OCI-LY7 (cell line): Measurements from ENCODE around the gene SOWAHD. TPM values are rescaled to one million over a fixed set of nuclear protein-coding genes. Genes with fewer than 3 reads are reported as not detected.

Experiments
- BruUV-seq: library from RNA; stranded (reverse); fragments of 400-500 nt; replicated peaks from 2 replicates; lab custom pipeline; 2021; lab: Mats Ljungman, UMichigan
- CTCF ChIA-PET: fragments of 300-600 bp; sonication (Branson Sonifier 250); formaldehyde crosslinking; loops from one replicate; lab custom pipeline; 2022; ENCODE audit warnings: antibody characterized with exemption; ENCODE audit not compliant: unreplicated experiment; lab: Charles Lee
- POLR2A ChIA-PET: fragments of 300-600 bp; sonication (Branson Sonifier 250); formaldehyde crosslinking; loops from one replicate; lab custom pipeline; 2022; ENCODE audit warnings: antibody characterized with exemption; lab: Charles Lee
- DNase-seq: peaks from one replicate; pipeline ENCODE4 v3.0.0-alpha.2; 2015; ENCODE audit warnings: low spot score
- H2AFZ ChIP-seq: fragments of 200-600 bp; sonication (generic), shearing (Covaris generic); 2 replicates; pipeline ENCODE4 v1.6.1; 2014; ENCODE audit warnings: mild to moderate bottlenecking, antibody characterized with exemption, low read length, moderate library complexity
- H3K27ac ChIP-seq: fragments of 200-600 bp; sonication (generic); 2 replicates; pipeline ENCODE4 v1.5.1; 2014; ENCODE audit warnings: mixed run types, low read depth, mild to moderate bottlenecking, moderate library complexity, low read length, inconsistent platforms; ENCODE audit not compliant: poor library complexity, severe bottlenecking
- H3K36me3 ChIP-seq: fragments of 200-600 bp; sonication (generic); 2 replicates; pipeline ENCODE4 v1.6.1; 2014; ENCODE audit warnings: mild to moderate bottlenecking, antibody characterized with exemption, low read length, moderate library complexity, mixed read lengths; ENCODE audit not compliant: insufficient read depth
- H3K4me1 ChIP-seq: fragments of 200-600 bp; sonication (generic); 2 replicates; pipeline ENCODE4 v1.5.1; 2014; ENCODE audit warnings: mild to moderate bottlenecking, low read length; ENCODE audit not compliant: insufficient read depth, poor library complexity, severe bottlenecking
- H3K4me2 ChIP-seq: fragments of 200-600 bp; sonication (generic); 2 replicates; pipeline ENCODE4 v1.6.1; 2014; ENCODE audit warnings: mild to moderate bottlenecking, low read length
- H3K4me3 ChIP-seq: fragments of 200-600 bp; sonication (generic); 2 replicates; pipeline ENCODE4 v1.5.1; 2014; ENCODE audit warnings: mild to moderate bottlenecking, low read depth, low read length; ENCODE audit not compliant: poor library complexity, severe bottlenecking
- H3K79me2 ChIP-seq: fragments of 200-600 bp; sonication (generic); 2 replicates; pipeline ENCODE4 v1.6.1; 2016; ENCODE audit warnings: low read depth, mild to moderate bottlenecking, low read length, moderate library complexity, mixed read lengths; ENCODE audit not compliant: insufficient read depth
- H3K9me2 ChIP-seq: fragments of 200-600 bp; sonication (generic); 2 replicates; pipeline ENCODE4 v1.6.1; 2016; ENCODE audit warnings: mild to moderate bottlenecking, low read length, mixed read lengths; ENCODE audit not compliant: insufficient read depth
- H3K9me3 ChIP-seq: fragments of 200-600 bp; sonication (generic); 2 replicates; pipeline ENCODE4 v1.6.1; 2014; ENCODE audit warnings: mild to moderate bottlenecking, mixed run types, low read length, mixed read lengths
- H4K20me1 ChIP-seq: fragments of 200-600 bp; sonication (generic); 2 replicates; pipeline ENCODE4 v1.6.1; 2014; ENCODE audit warnings: mild to moderate bottlenecking, antibody characterized with exemption, low read length, moderate library complexity, mixed read lengths; ENCODE audit not compliant: insufficient read depth
- EZH2phosphoT487 ChIP-seq: fragments of 200-600 bp; sonication (generic); IDR thresholded peaks from 2 replicates; pipeline ENCODE4 v1.6.1; 2018; ENCODE audit warnings: low read depth, borderline replicate concordance, mild to moderate bottlenecking, mixed run types, antibody characterized with exemption, low read length, moderate library complexity, mixed read lengths
- intact Hi-C: fragments of 100-400 bp; cut with micrococcal nuclease; formaldehyde crosslinking; loops from one replicate; pipeline ENCODE4 v1.10.0; 2022; ENCODE audit not compliant: unreplicated experiment
- total RNA-seq, 2 experiments: library from RNA; depleted of rRNA in 1 of 2; stranded (reverse); fragments of >200 nt in 1 of 2; shearing (Covaris generic) in 1 of 2; gene quantifications; 2 replicates each; pipeline ENCODE4 v1.2.3, GENCODE V29; 2014 to 2022
- TF ChIP-seq, protein P1 (sequence below): fragments of 200-600 bp; sonication (generic); conservative IDR thresholded peaks from 2 replicates; pipeline ENCODE4 v1.5.1; 2014; ENCODE audit warnings: mild to moderate bottlenecking, antibody characterized with exemption, low read length, moderate library complexity, mixed read lengths

The SOWAHD gene
- total RNA-seq, 2 experiments from 2014 or later: 0.29 TPM; not detected in 1

- no peaks in the 10 kb centered on the region for H3K79me2 ChIP-seq
- H3K9me3 ChIP-seq: no peaks in the 10 kb centered on the region
- peak; percentile 40 for DNase-seq
- no peaks in the 10 kb centered on the region for H3K36me3 ChIP-seq
- intact Hi-C loops: loop anchor here (10.0 kb wide), 1 partner anchor 152 kb away; the partner anchor contains the start of gene NKRF
- POLR2A ChIA-PET: interaction anchor here (1.0 to 1.6 kb wide), 4 partner anchors 18 to 137 kb away, joined by 4 to 6 read pairs (median 4); partner anchors contain the start of genes RPL39 and SEPTIN6
- CTCF ChIA-PET: interaction anchor here (0.6 kb wide), 1 partner anchor 156 kb away, joined by 3 read pairs; no protein-coding TSS in a partner anchor
- peak overlapping the region; percentile 91; the same call in 1 of the 2 replicates for H2AFZ ChIP-seq
- TF ChIP-seq, protein P1, sequence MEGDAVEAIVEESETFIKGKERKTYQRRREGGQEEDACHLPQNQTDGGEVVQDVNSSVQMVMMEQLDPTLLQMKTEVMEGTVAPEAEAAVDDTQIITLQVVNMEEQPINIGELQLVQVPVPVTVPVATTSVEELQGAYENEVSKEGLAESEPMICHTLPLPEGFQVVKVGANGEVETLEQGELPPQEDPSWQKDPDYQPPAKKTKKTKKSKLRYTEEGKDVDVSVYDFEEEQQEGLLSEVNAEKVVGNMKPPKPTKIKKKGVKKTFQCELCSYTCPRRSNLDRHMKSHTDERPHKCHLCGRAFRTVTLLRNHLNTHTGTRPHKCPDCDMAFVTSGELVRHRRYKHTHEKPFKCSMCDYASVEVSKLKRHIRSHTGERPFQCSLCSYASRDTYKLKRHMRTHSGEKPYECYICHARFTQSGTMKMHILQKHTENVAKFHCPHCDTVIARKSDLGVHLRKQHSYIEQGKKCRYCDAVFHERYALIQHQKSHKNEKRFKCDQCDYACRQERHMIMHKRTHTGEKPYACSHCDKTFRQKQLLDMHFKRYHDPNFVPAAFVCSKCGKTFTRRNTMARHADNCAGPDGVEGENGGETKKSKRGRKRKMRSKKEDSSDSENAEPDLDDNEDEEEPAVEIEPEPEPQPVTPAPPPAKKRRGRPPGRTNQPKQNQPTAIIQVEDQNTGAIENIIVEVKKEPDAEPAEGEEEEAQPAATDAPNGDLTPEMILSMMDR: no peak
- peak overlapping the region; percentile 69 for H3K27ac ChIP-seq
- H3K4me3 ChIP-seq: no peak overlapping the region
- no peaks in the 10 kb centered on the region for H3K9me2 ChIP-seq
- H3K4me2 ChIP-seq: peak overlapping the region; percentile 87
- BruUV-seq: no TSS peak
- H3K4me1 ChIP-seq: peaks cover 66% of the 10 kb centered on the region
- H4K20me1 ChIP-seq: no peaks in the 10 kb centered on the region
Observed at GRCh38 chrX:119756926-119757635, 1.3 kb upstream of the SOWAHD start.

DNA sequence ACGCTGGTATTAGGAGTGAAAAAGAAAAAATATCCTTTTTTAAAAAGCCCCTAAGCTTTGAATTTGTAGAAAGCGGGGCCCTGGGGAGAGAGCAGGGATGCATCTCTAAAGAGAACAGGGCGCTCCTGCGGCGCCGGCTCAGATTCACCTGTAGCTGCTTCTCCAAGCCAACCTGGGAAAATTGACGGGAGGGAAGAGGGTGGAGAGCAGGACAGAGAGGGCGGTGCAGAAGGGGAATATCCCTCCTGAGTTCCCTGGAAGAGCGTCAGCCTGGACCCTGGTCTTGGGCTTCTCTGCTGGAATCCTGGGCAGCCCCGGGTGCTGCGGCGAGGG, 776 bp upstream of the SOWAHD start:
- Histone ChIP-seq H3K9me3 (no peaks in the 10 kb centered on the region), H3K4me3 (peak overlapping the region; percentile 65), H3K9me2 (no peaks in the 10 kb centered on the region), H3K36me3 (no peaks in the 10 kb centered on the region), H3K79me2 (no peaks in the 10 kb centered on the region), H4K20me1 (no peaks in the 10 kb centered on the region), H2AFZ (peak overlapping the region; percentile 91), H3K4me2 (peak overlapping the region; percentile 87), H3K4me1 (peaks cover 66% of the 10 kb centered on the region), H3K27ac (no peak overlapping the region)
- POLR2A ChIA-PET: interaction anchor here (1.0 to 1.6 kb wide), 3 partner anchors 18 to 138 kb away, joined by 4 to 5 read pairs (median 4); partner anchors contain the start of gene RPL39
- no peak for DNase-seq
- no TSS peak for BruUV-seq
- intact Hi-C loops: loop anchor here (10.0 kb wide), 1 partner anchor 153 kb away; the partner anchor contains the start of gene NKRF
- CTCF ChIA-PET: interaction anchor here (0.6 to 0.7 kb wide), 2 partner anchors 18 to 156 kb away, joined by 3 read pairs; no protein-coding TSS in a partner anchor
- TF ChIP-seq, protein P1: no peak
- no peak for TF ChIP-seq EZH2phosphoT487
